IMR-90 (cell line): ENCODE data around the gene CDKL1. TPM values are rescaled to one million over a fixed set of nuclear protein-coding genes. Genes with fewer than 3 reads are reported as not detected.

Source experiments
- ATAC-seq: fragments of 200-7000 bp; cut with Tn5 transposase; 2 replicates; pipeline ENCODE4 v1.9.1; 2020; ENCODE audit warnings: low read depth, mild to moderate bottlenecking, moderate library complexity
- BruUV-seq: library from RNA; stranded (reverse); fragments of 400-500 nt; replicated peaks from 2 replicates; lab custom pipeline; 2021; lab: Mats Ljungman, UMichigan
- CTCF ChIA-PET: fragments of 300-600 bp; formaldehyde crosslinking; extraction: SDS; loops from one replicate; lab custom pipeline; 2021; ENCODE audit warnings: antibody characterized with exemption; lab: Yijun Ruan, JAX
- POLR2A ChIA-PET: fragments of 300-600 bp; sonication (Branson Sonifier 250); formaldehyde crosslinking; loops from one replicate; lab custom pipeline; 2022; ENCODE audit warnings: antibody characterized with exemption; ENCODE audit not compliant: unreplicated experiment; lab: Charles Lee
- DNase-seq: peaks from one replicate; pipeline ENCODE4 v3.0.0; 2013
- H2AFZ ChIP-seq: replicated peaks from 2 replicates; pipeline ENCODE3; 2013; ENCODE audit warnings: low read length, mild to moderate bottlenecking; ENCODE audit not compliant: poor library complexity
- H2AK5ac ChIP-seq: 2 replicates; pipeline ENCODE4 v1.6.1; 2013; ENCODE audit warnings: low read depth, low read length, inconsistent platforms
- H2AK9ac ChIP-seq: replicated peaks from 2 replicates; pipeline ENCODE3; 2013; ENCODE audit warnings: mild to moderate bottlenecking, low read depth, low read length, moderate library complexity; ENCODE audit not compliant: poor library complexity
- H2BK120ac ChIP-seq: 2 replicates; pipeline ENCODE4 v1.6.1; 2013; ENCODE audit warnings: low read depth, low read length, inconsistent platforms
- H2BK15ac ChIP-seq: 3 replicates; pipeline ENCODE4 v1.6.1; 2013; ENCODE audit warnings: low read depth, low read length, inconsistent platforms
- H2BK20ac ChIP-seq: 2 replicates; pipeline ENCODE4 v1.6.1; 2013; ENCODE audit warnings: low read depth, mild to moderate bottlenecking, inconsistent platforms, low read length, moderate library complexity
- H2BK5ac ChIP-seq: 2 replicates; pipeline ENCODE4 v1.6.1; 2013; ENCODE audit warnings: mild to moderate bottlenecking, low read depth, low read length, inconsistent platforms; ENCODE audit not compliant: poor library complexity, severe bottlenecking
- H3K14ac ChIP-seq: replicated peaks from 2 replicates; pipeline ENCODE4 v1.6.1; 2013; ENCODE audit warnings: low read depth, low read length, inconsistent platforms
- H3K18ac ChIP-seq: 2 replicates; pipeline ENCODE4 v1.6.1; 2013; ENCODE audit warnings: low read depth, low read length, control low read depth
- H3K23ac ChIP-seq: 2 replicates; pipeline ENCODE4 v1.6.1; 2013; ENCODE audit warnings: low read depth, low read length, inconsistent platforms
- H3K27ac ChIP-seq: 2 replicates; pipeline ENCODE4 v1.5.1; 2013; ENCODE audit warnings: mild to moderate bottlenecking, control low read depth, low read length; ENCODE audit not compliant: insufficient read depth
- H3K27me3 ChIP-seq: 2 replicates; pipeline ENCODE4 v1.6.1; 2013; ENCODE audit warnings: low read length; ENCODE audit not compliant: control insufficient read depth, insufficient read depth
- H3K36me3 ChIP-seq: 2 replicates; pipeline ENCODE4 v1.6.1; 2013; ENCODE audit warnings: low read length, mixed read lengths; ENCODE audit not compliant: control insufficient read depth, insufficient read depth
- H3K4ac ChIP-seq: 2 replicates; pipeline ENCODE4 v1.6.1; 2013; ENCODE audit warnings: low read depth, low read length, inconsistent platforms
- H3K4me1 ChIP-seq: 2 replicates; pipeline ENCODE4 v1.6.1; 2013; ENCODE audit warnings: low read length, mixed read lengths; ENCODE audit not compliant: control insufficient read depth, insufficient read depth
- H3K4me2 ChIP-seq: 2 replicates; pipeline ENCODE4 v1.6.1; 2013; ENCODE audit warnings: low read depth, mild to moderate bottlenecking, control low read depth, low read length, moderate library complexity
- H3K4me3 ChIP-seq: 2 replicates; pipeline ENCODE4 v1.5.1; 2013; ENCODE audit warnings: low read depth, mild to moderate bottlenecking, control low read depth, low read length, moderate library complexity; ENCODE audit not compliant: insufficient read depth
- H3K56ac ChIP-seq: 2 replicates; pipeline ENCODE4 v1.6.1; 2013; ENCODE audit warnings: low read length, inconsistent platforms; ENCODE audit not compliant: insufficient read depth; ENCODE audit errors: extremely low read depth
- H3K79me1 ChIP-seq, 2 experiments: 2 replicates each; pipeline ENCODE4 v1.6.1; 2013; ENCODE audit warnings: low read length in 2 of 2, inconsistent platforms in 1 of 2, low read depth in 1 of 2
- H3K9ac ChIP-seq: 2 replicates; pipeline ENCODE4 v1.6.1; 2013; ENCODE audit warnings: low read depth, low read length, control low read depth
- H3K9me1 ChIP-seq: 2 replicates; pipeline ENCODE4 v1.6.1; 2013; ENCODE audit warnings: low read length, inconsistent platforms; ENCODE audit not compliant: insufficient read depth
- H3K9me3 ChIP-seq: 2 replicates; pipeline ENCODE4 v1.6.1; 2013; ENCODE audit warnings: low read length; ENCODE audit not compliant: control insufficient read depth, insufficient read depth
- H4K20me1 ChIP-seq: 2 replicates; pipeline ENCODE4 v1.6.1; 2013; ENCODE audit warnings: low read length, inconsistent platforms; ENCODE audit not compliant: insufficient read depth
- H4K5ac ChIP-seq: 2 replicates; pipeline ENCODE4 v1.6.1; 2013; ENCODE audit warnings: mild to moderate bottlenecking, low read depth, low read length, control low read depth
- H4K8ac ChIP-seq, 2 experiments: 2 replicates each; pipeline ENCODE4 v1.6.1; 2013; ENCODE audit warnings: low read depth in 2 of 2, low read length in 2 of 2, control low read depth in 1 of 2, inconsistent platforms in 1 of 2
- H4K91ac ChIP-seq: 2 replicates; pipeline ENCODE4 v1.6.1; 2013; ENCODE audit warnings: low read depth, low read length, inconsistent platforms; ENCODE audit not compliant: insufficient read depth
- CHD1 ChIP-seq: IDR thresholded peaks from 2 replicates; pipeline ENCODE4 v1.6.1; 2012; ENCODE audit warnings: low read depth, low read length, improper control_type of control experiment
- FOS ChIP-seq: fragments of 150-350 bp; IDR thresholded peaks from 2 replicates; pipeline ENCODE4 v1.6.1; 2016; ENCODE audit warnings: low read depth, low read length
- MAFK ChIP-seq: IDR thresholded peaks from 2 replicates; pipeline ENCODE4 v1.6.1; 2012; ENCODE audit warnings: low read depth, low read length, improper control_type of control experiment
- MAZ ChIP-seq: IDR thresholded peaks from 2 replicates; pipeline ENCODE4 v1.6.1; 2012; ENCODE audit warnings: low read depth, mild to moderate bottlenecking, low read length, improper control_type of control experiment, moderate library complexity, borderline replicate concordance
- MXI1 ChIP-seq: IDR thresholded peaks from 2 replicates; pipeline ENCODE4 v1.6.1; 2012; ENCODE audit warnings: low read depth, mild to moderate bottlenecking, low read length, moderate library complexity, borderline replicate concordance
- POLR2A ChIP-seq: IDR thresholded peaks from 2 replicates; pipeline ENCODE4 v1.6.1; 2012; ENCODE audit warnings: mild to moderate bottlenecking, low read depth, low read length
- RAD21 ChIP-seq: IDR thresholded peaks from 2 replicates; pipeline ENCODE4 v1.6.1; 2012; ENCODE audit warnings: low read length, improper control_type of control experiment
- SMC3 ChIP-seq: fragments of 150-350 bp; IDR thresholded peaks from 2 replicates; pipeline ENCODE4 v1.6.1; 2016; ENCODE audit warnings: low read depth, mild to moderate bottlenecking, antibody characterized with exemption, low read length, moderate library complexity
- WGBS, 2 experiments: methylation state at CpG; one replicate each; pipeline versions ENCODE4 v1.1.5 to v1.1.7; 2013; ENCODE audit warnings: missing lambda C conversion rate in 2 of 2; ENCODE audit not compliant: insufficient read length in 1 of 2; ENCODE audit errors: extremely low coverage in 2 of 2; 5-methylcytosine and 5-hydroxymethylcytosine counted together
- dilution Hi-C: fragments of 300-500 bp; cut with HindIII; formaldehyde crosslinking; loops from one replicate; pipeline ENCODE4 v1.14.3; 2018; ENCODE audit warnings: low sequenced_read_pairs; ENCODE audit not compliant: unreplicated experiment
- in situ Hi-C: fragments of 300-500 bp; cut with MboI; formaldehyde crosslinking; loops from 3 replicates; pipeline ENCODE4 v1.14.3; 2019; ENCODE audit warnings: low sequenced_read_pairs, inconsistent platforms, mixed read lengths
- intact Hi-C: fragments of 100-400 bp; cut with micrococcal nuclease; formaldehyde crosslinking; loops from 2 replicates; pipeline ENCODE4 v1.10.0; 2022
- polyA plus RNA-seq, 3 experiments: library from polyadenylated mRNA; depleted of rRNA; stranded (reverse); fragments of >200 nt; gene quantifications; 2 replicates each; pipeline ENCODE4 v1.2.3, GENCODE V29; 2012; ENCODE audit warnings: low replicate concordance in 1 of 3
- total RNA-seq: library from RNA; depleted of rRNA; stranded (reverse); fragments of >200 nt; gene quantifications from 2 replicates; pipeline ENCODE4 v1.2.3, GENCODE V29; 2012
- TF ChIP-seq, protein P1 (sequence below): conservative IDR thresholded peaks from 2 replicates; pipeline ENCODE4 v1.5.1; 2012; ENCODE audit warnings: mild to moderate bottlenecking, low read depth, low read length, improper control_type of control experiment

The CDKL1 gene
- total and polyA plus RNA-seq, 2 of the 4 experiments (the other 2 are of a cell fraction), result 1.9 to 3.8 TPM

DNA sequence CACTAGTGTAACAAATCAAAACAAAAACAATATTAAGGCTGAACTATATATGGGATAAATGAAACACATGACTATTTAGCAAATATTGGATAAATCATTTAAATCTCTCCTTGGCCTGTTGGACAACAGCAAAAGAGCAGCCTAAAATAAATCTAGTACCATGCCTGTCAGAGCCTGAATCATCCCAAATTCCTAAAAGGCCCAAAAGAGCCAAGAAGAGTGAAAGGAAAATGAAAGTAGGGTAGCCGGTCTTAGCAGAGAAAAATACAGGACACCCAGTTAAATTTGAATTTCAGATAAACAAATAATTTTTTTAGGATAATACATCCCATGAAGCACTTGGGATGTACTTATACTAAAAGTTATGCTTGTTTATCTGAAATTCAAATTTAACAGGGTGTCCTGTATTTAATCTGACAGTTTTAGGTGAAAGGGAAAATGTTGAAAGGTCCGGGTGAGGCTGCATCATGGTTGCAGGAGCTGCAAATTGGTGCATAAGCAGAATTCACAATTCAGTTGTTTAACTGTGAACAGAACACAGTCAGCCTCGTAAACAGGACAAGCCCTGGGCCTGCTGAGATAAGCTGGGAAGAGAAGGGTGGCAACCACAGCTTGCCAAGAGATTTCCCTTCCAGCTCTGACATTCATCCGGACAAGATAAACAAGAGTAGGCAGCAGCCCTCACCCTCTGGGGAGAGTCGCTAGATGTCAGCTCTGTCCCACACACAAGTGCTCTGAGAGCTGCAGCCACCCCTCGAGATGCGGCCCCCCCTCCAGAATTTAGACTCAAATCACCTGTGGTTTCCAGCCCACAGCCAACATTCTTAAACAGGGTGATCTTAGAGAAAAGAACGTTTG lies 54.2 kb downstream of the CDKL1 start:
- peak overlapping the region; percentile 13 for H2AK9ac ChIP-seq
- H3K14ac ChIP-seq, result peak overlapping the region; percentile 68
- BruUV-seq, result no TSS peak
- peak overlapping the region; percentile 85; the same call in 1 of the 2 replicates for H3K27ac ChIP-seq
- peak overlapping the region; percentile 87 for H2BK120ac ChIP-seq
- H4K5ac ChIP-seq, result peak overlapping the region; percentile 50
- H3K9me1 ChIP-seq, result peaks cover 16% of the 10 kb centered on the region
- H3K9ac ChIP-seq, result peak overlapping the region; percentile 72
- ATAC-seq (peak; percentile 73), DNase-seq (peak; percentile 71)
- peaks cover 19% of the 10 kb centered on the region for H3K4me1 ChIP-seq
- peak overlapping the region in 1 of 2 experiments; percentile 88; a peak in 2 of 4 replicates for H4K8ac ChIP-seq
- H3K56ac ChIP-seq, result peak overlapping the region; percentile 55; the same call in 1 of the 2 replicates
- H3K4me3 ChIP-seq, result peak overlapping the region; percentile 6; the same call in 1 of the 2 replicates
- H3K27me3 ChIP-seq, result no peaks in the 10 kb centered on the region
- peak overlapping the region; percentile 84 for H3K4me2 ChIP-seq
- H2BK15ac ChIP-seq, result no peak overlapping the region
- no CpG with 5 or more reads among the region's 8 CpGs for WGBS, 2 experiments
- peak overlapping the region; percentile 79 for H2AFZ ChIP-seq
- peak overlapping the region; percentile 53; the same call in 1 of the 2 replicates for H4K91ac ChIP-seq
- H3K36me3 ChIP-seq, result no peaks in the 10 kb centered on the region
- H3K79me1 ChIP-seq, result peaks cover 0 to 16% of the 10 kb centered on the region in 2 experiments; a peak in 1 of 4 replicates
- H4K20me1 ChIP-seq, result no peaks in the 10 kb centered on the region
- POLR2A ChIA-PET, result interaction anchor here (0.9 kb wide), 1 partner anchor 189 kb away, joined by 6 read pairs; no protein-coding TSS in a partner anchor
- peak overlapping the region; percentile 72; the same call in 1 of the 2 replicates for H2AK5ac ChIP-seq
- no peaks in the 10 kb centered on the region for H3K9me3 ChIP-seq
- peak overlapping the region; percentile 85 for H3K4ac ChIP-seq
- H3K18ac ChIP-seq, result peak overlapping the region; percentile 53
- dilution Hi-C loops, result no loop called here
- CTCF ChIA-PET, result interaction anchor here (0.5 to 1.2 kb wide), 10 partner anchors 8 to 504 kb away, joined by 3 to 5 read pairs (median 3); partner anchors contain the start of gene CDKL1
- peak overlapping the region; percentile 82 for H2BK20ac ChIP-seq
- in situ Hi-C loops, result no loop called here
- intact Hi-C loops, result loop anchor here (2.0 kb wide), 1 partner anchor 190 kb away; the partner anchor contains the start of gene MAP4K5
- no peak for TF ChIP-seq FOS
- TF ChIP-seq CHD1, result no peak
- peak; percentile 58 for TF ChIP-seq RAD21
- TF ChIP-seq, protein P1, sequence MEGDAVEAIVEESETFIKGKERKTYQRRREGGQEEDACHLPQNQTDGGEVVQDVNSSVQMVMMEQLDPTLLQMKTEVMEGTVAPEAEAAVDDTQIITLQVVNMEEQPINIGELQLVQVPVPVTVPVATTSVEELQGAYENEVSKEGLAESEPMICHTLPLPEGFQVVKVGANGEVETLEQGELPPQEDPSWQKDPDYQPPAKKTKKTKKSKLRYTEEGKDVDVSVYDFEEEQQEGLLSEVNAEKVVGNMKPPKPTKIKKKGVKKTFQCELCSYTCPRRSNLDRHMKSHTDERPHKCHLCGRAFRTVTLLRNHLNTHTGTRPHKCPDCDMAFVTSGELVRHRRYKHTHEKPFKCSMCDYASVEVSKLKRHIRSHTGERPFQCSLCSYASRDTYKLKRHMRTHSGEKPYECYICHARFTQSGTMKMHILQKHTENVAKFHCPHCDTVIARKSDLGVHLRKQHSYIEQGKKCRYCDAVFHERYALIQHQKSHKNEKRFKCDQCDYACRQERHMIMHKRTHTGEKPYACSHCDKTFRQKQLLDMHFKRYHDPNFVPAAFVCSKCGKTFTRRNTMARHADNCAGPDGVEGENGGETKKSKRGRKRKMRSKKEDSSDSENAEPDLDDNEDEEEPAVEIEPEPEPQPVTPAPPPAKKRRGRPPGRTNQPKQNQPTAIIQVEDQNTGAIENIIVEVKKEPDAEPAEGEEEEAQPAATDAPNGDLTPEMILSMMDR, result peak; percentile 52
- no peak for TF ChIP-seq MAFK
- peak; percentile 91; the same call in 1 of the 2 replicates for TF ChIP-seq MAZ
- TF ChIP-seq MXI1, result no peak
- TF ChIP-seq SMC3, result peak; percentile 16; the same call in 1 of the 2 replicates
- TF ChIP-seq POLR2A, result no peak
- peak overlapping the region; percentile 73 for H3K23ac ChIP-seq
- H2BK5ac ChIP-seq, result peak overlapping the region; percentile 59
